IPS DF 6.9 (cell line): Measurements from ENCODE around the gene RNF144A.
"Not testable (repeated sequence)": the region's sequence is repeated elsewhere in the genome, so short reads cannot be mapped to it uniquely, and the experiment has no call there.

Experiments
- DNase-seq: peaks from one replicate; pipeline ENCODE4 v3.0.0-alpha.2; 2013; ENCODE audit warnings: low read depth, low spot score
- H3K27ac ChIP-seq: one replicate; pipeline ENCODE4 v1.5.1; 2013; ENCODE audit warnings: low read length, control low read depth
- H3K27me3 ChIP-seq: 2 replicates; pipeline ENCODE4 v1.6.1; 2013; ENCODE audit warnings: mild to moderate bottlenecking, low read length; ENCODE audit not compliant: control insufficient read depth, insufficient read depth
- H3K36me3 ChIP-seq: 2 replicates; pipeline ENCODE4 v1.6.1; 2013; ENCODE audit warnings: low read length; ENCODE audit not compliant: control insufficient read depth, insufficient read depth
- H3K4me1 ChIP-seq: 2 replicates; pipeline ENCODE4 v1.6.1; 2013; ENCODE audit warnings: low read length; ENCODE audit not compliant: control insufficient read depth, insufficient read depth
- H3K4me3 ChIP-seq: 2 replicates; pipeline ENCODE4 v1.5.1; 2013; ENCODE audit warnings: mild to moderate bottlenecking, low read length
- H3K9me3 ChIP-seq: 2 replicates; pipeline ENCODE4 v1.6.1; 2013; ENCODE audit warnings: low read length, inconsistent platforms; ENCODE audit not compliant: control insufficient read depth, insufficient read depth
- WGBS: extraction: QIAGEN DNeasy Blood & Tissue Kit; methylation state at CpG from one replicate; pipeline ENCODE4 v1.1.7; 2013; ENCODE audit warnings: mixed read lengths, missing lambda C conversion rate; ENCODE audit not compliant: insufficient read length, insufficient coverage; 5-methylcytosine and 5-hydroxymethylcytosine counted together

The RNF144A gene

DNA sequence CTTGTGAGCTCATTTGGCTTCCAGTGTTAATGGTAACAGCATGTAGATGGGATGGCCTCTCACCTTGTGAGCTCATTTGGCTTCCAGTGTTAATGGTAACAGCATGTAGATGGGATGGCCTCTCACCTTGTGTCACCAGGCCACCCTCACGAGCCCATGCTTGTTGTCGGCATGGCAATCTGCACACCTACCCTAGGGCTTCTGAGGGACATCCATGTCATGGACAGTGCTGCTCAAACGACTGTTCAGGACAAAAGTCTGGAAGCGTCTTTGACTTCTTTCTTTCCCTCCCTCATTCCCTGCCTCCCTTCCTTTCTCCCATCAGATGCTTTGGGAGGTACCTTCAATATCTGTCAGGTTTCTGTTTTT lies 18.4 kb downstream of the RNF144A start:
- not testable (repeated sequence) for H3K27ac ChIP-seq, H3K4me1 ChIP-seq
- no CpG with 5 or more reads among the region's 4 CpGs for WGBS

GRCh38 chr2:6937157-6937556 lies 19.9 kb downstream of the RNF144A start:
- H3K4me3 ChIP-seq, result no peak overlapping the region
- no peaks in the 10 kb centered on the region for H3K9me3 ChIP-seq
- H3K36me3 ChIP-seq, result no peaks in the 10 kb centered on the region
- no peak overlapping the region for H3K27ac ChIP-seq
- no peak for DNase-seq
- whole genome bisulfite sequencing, result no CpG with 5 or more reads among the region's 2 CpGs
- H3K27me3 ChIP-seq, result no peaks in the 10 kb centered on the region
- H3K4me1 ChIP-seq, result peaks cover 5% of the 10 kb centered on the region; the same call in 1 of the 2 replicates

More for the DNA sequence above, 18.4 kb downstream of the RNF144A start:
- H3K36me3 ChIP-seq, H3K9me3 ChIP-seq, H3K27me3 ChIP-seq, H3K4me3 ChIP-seq, DNase-seq: not testable (repeated sequence)

DNA sequence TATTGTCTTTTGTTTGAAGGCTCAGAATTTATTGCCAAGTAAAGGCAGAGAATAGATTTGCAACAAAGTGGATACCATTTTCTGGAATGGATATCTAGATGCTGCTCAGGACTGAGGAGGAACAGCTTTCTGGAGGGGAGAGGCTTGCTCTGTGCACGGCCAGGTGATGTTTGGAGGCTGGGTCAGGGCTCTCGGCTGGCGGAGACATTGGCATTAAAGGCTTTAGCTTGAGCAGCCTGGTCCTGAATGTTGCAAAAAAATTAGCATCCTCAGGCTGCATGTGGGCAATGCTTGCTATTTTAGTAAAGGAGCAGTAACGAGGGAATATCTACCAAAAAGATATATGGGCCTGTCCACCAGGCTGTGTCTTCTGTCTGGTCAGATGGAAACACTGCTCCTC lies 20.4 kb downstream of the RNF144A start:
- Histone ChIP-seq H3K27me3 (no peaks in the 10 kb centered on the region), H3K36me3 (no peaks in the 10 kb centered on the region), H3K4me1 (peaks cover 5% of the 10 kb centered on the region; the same call in 1 of the 2 replicates), H3K27ac (no peak overlapping the region), H3K4me3 (no peak overlapping the region), H3K9me3 (no peaks in the 10 kb centered on the region)
- no CpG with 5 or more reads among the region's 4 CpGs for whole genome bisulfite sequencing
- DNase-seq, result no peak

DNA sequence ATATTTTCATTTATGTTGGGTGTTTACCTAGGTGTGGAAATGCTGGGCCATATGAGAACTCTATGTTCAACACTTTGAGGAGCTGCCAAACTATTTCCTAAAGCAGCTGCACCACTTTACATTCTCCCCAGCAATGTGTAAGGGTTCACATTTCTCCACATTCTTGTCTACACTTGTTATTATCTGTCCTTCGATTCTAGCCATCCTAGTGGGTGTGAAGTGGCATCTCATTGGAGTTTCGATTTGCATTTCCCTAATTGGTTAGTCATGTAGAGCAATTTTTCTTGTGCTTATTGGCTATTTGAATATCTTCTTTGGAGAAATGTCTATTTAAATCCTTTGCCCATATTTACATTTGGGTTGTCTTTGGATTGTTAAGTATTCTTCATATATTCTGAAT lies 21.9 kb downstream of the RNF144A start:
- no peak for DNase-seq
- WGBS, result no CpG with 5 or more reads among the region's 2 CpGs
- H3K36me3 ChIP-seq, result no peaks in the 10 kb centered on the region
- peaks cover 5% of the 10 kb centered on the region; the same call in 1 of the 2 replicates for H3K4me1 ChIP-seq
- H3K4me3 ChIP-seq, result no peak overlapping the region
- no peaks in the 10 kb centered on the region for H3K27me3 ChIP-seq
- H3K9me3 ChIP-seq, result no peaks in the 10 kb centered on the region
- H3K27ac ChIP-seq, result no peak overlapping the region

GRCh38 chr2:6940820-6941219 lies 23.6 kb downstream of the RNF144A start:
- Histone ChIP-seq H3K27ac (no peak overlapping the region), H3K4me1 (peaks cover 5% of the 10 kb centered on the region; the same call in 1 of the 2 replicates), H3K36me3 (no peaks in the 10 kb centered on the region), H3K9me3 (no peaks in the 10 kb centered on the region), H3K27me3 (no peaks in the 10 kb centered on the region), H3K4me3 (no peak overlapping the region)
- DNase-seq, result no peak
- no CpG with 5 or more reads among the region's 2 CpGs for WGBS

GRCh38 chr2:6941299-6942046 lies 24.3 kb downstream of the RNF144A start:
- Histone ChIP-seq H3K4me1 (peaks cover 5% of the 10 kb centered on the region; the same call in 1 of the 2 replicates), H3K36me3 (no peaks in the 10 kb centered on the region), H3K27ac (no peak overlapping the region), H3K4me3 (no peak overlapping the region), H3K27me3 (no peaks in the 10 kb centered on the region), H3K9me3 (no peaks in the 10 kb centered on the region)
- WGBS, result no CpG with 5 or more reads among the region's 10 CpGs
- DNase-seq, result no peak

DNA sequence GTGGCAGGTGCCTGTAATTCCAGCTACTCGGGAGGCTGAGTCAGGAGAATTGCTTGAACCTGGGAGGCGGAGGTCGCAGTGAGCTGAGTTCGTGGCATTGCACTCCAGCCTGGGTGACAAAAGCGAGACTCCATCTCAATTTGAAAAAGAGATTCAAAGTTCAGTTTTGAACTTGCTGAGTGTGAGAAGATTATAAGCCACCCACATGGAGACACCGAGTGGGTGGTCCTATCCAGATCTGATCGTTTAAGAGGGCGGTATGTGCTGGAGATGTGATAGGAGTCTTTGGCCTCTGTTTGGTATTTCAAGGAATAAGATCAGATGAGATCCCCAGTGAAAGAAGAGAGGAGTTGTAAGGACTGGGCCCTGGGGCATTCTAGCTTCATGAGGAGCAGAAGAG lies 25.6 kb downstream of the RNF144A start:
- WGBS, result no CpG with 5 or more reads among the region's 8 CpGs
- H3K4me3 ChIP-seq, result no peak overlapping the region
- H3K36me3 ChIP-seq, result no peaks in the 10 kb centered on the region
- no peaks in the 10 kb centered on the region for H3K9me3 ChIP-seq
- H3K27me3 ChIP-seq, result no peaks in the 10 kb centered on the region
- no peak overlapping the region for H3K27ac ChIP-seq
- no peak for DNase-seq
- H3K4me1 ChIP-seq, result peaks cover 3% of the 10 kb centered on the region; the same call in 1 of the 2 replicates

- Histone ChIP-seq H3K27ac (no peak overlapping the region), H3K36me3 (no peaks in the 10 kb centered on the region), H3K4me1 (peaks cover 2% of the 10 kb centered on the region; the same call in 1 of the 2 replicates), H3K27me3 (no peaks in the 10 kb centered on the region), H3K9me3 (no peaks in the 10 kb centered on the region), H3K4me3 (no peak overlapping the region)
- no CpG with 5 or more reads among the region's 6 CpGs for WGBS
- no peak for DNase-seq
Observed at GRCh38 chr2:6943523-6943922, 26.3 kb downstream of the RNF144A start.

DNA sequence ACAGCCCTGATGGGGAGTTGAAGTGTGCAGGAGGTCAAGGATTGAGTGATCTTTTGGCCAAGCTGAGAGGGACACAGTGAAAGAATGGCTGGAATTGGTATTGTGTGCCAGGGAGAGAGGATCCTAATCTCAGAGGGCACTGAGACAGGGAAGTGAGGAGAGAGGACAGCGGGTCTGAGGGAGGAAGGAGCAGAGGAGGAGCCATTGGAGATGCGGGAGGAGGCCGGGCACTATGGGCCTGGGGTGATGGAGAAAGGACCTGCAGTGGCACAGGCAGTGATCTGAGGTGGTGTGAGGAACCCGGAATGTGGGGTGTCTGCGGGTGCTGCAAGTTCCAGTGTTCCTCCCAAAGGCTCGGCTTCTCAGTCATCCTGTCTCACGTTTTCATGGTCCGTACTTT lies 26.8 kb downstream of the RNF144A start:
- no peak overlapping the region for H3K4me3 ChIP-seq
- H3K27ac ChIP-seq, result no peak overlapping the region
- no peaks in the 10 kb centered on the region for H3K27me3 ChIP-seq
- H3K9me3 ChIP-seq, result no peaks in the 10 kb centered on the region
- no peak for DNase-seq
- WGBS, result no CpG with 5 or more reads among the region's 8 CpGs
- no peaks in the 10 kb centered on the region for H3K36me3 ChIP-seq
- H3K4me1 ChIP-seq, result peaks cover 2% of the 10 kb centered on the region; the same call in 1 of the 2 replicates

GRCh38 chr2:6944555-6944954 lies 27.3 kb downstream of the RNF144A start:
- Histone ChIP-seq H3K27ac (no peak overlapping the region), H3K4me1 (peaks cover 2% of the 10 kb centered on the region; the same call in 1 of the 2 replicates), H3K27me3 (no peaks in the 10 kb centered on the region), H3K4me3 (no peak overlapping the region), H3K9me3 (no peaks in the 10 kb centered on the region), H3K36me3 (no peaks in the 10 kb centered on the region)
- no peak for DNase-seq
- WGBS, result no CpG with 5 or more reads among the region's 5 CpGs
